HepG2 (cell line): Measurements from ENCODE around the gene STK39. TPM values are rescaled to one million over a fixed set of nuclear protein-coding genes. Genes with fewer than 3 reads are reported as not detected.

Experiments used
- AGO1 ChIP-seq: fragments of 200-400 bp; formaldehyde crosslinking; IDR thresholded peaks from 2 replicates; pipeline ENCODE4 v1.6.1; 2017; ENCODE audit warnings: mild to moderate bottlenecking, low read depth, low read length, moderate library complexity; ENCODE audit not compliant: poor library complexity, severe bottlenecking
- GABPA ChIP-seq, 2 experiments: IDR thresholded peaks; 2 replicates each; pipeline ENCODE4 v1.6.1; 2011 to 2016; ENCODE audit warnings: low read depth in 2 of 2, low read length in 1 of 2, missing biosample characterization in 1 of 2, missing genetic modification characterization in 1 of 2
- HMG20B ChIP-seq: conservative IDR thresholded peaks from 2 replicates; pipeline ENCODE4 v1.6.1; 2016; ENCODE audit warnings: missing genetic modification reagents, missing compliant biosample characterization
- IKZF1 ChIP-seq: fragments of 450-650 bp; IDR thresholded peaks from 2 replicates; pipeline ENCODE4 v1.7.1; 2016
- ISL2 ChIP-seq: sonication (generic); formaldehyde crosslinking; IDR thresholded peaks from 2 replicates; pipeline ENCODE4 v1.5.0; 2020; ENCODE audit warnings: missing genetic modification reagents
- REPIN1 ChIP-seq: sonication (generic); formaldehyde crosslinking; IDR thresholded peaks from 2 replicates; pipeline ENCODE4 v1.8.0; 2022; ENCODE audit warnings: missing genetic modification reagents, low read depth, mild to moderate bottlenecking, borderline replicate concordance
- YEATS4 ChIP-seq: sonication (generic); formaldehyde crosslinking; IDR thresholded peaks from 2 replicates; pipeline ENCODE4 v1.4.0; 2020; ENCODE audit warnings: missing genetic modification reagents, borderline replicate concordance
- ZBTB7B ChIP-seq: sonication (generic); formaldehyde crosslinking; IDR thresholded peaks from 2 replicates; pipeline ENCODE4 v1.4.0; 2020; ENCODE audit warnings: missing genetic modification reagents
- ZNF260 ChIP-seq: sonication (generic); formaldehyde crosslinking; IDR thresholded peaks from 2 replicates; pipeline ENCODE4 v1.4.0; 2020; ENCODE audit warnings: missing genetic modification reagents, low read depth, mild to moderate bottlenecking, borderline replicate concordance
- ZNF776 ChIP-seq: sonication (generic); formaldehyde crosslinking; IDR thresholded peaks from 2 replicates; pipeline ENCODE4 v1.4.0; 2020; ENCODE audit warnings: mild to moderate bottlenecking, missing genetic modification reagents
- polyA plus RNA-seq, 8 experiments: library from polyadenylated mRNA; depleted of rRNA in 3 of 8; stranded (reverse) in 7 of 8; unstranded in 1 of 8; fragments of >200 nt; fragmentation: Illumina TruSeq in 4 of 8; extraction: Trizol in 4 of 8; gene quantifications; 2 replicates each; pipeline versions ENCODE4 v1.2.1 to v1.2.3, GENCODE V29; 2011 to 2016; ENCODE audit warnings: low read depth in 4 of 8, missing spikeins in 1 of 8, mixed read lengths in 1 of 8; ENCODE audit not compliant: insufficient read depth in 1 of 8
- total RNA-seq, 5 experiments: library from RNA; depleted of rRNA; stranded (reverse); fragments of >200 nt; fragmentation: Illumina TruSeq; extraction: Trizol; gene quantifications; 2 replicates each; pipeline ENCODE4 v1.2.3, GENCODE V29; 2016; ENCODE audit warnings: low read depth in 1 of 5
- TF ChIP-seq, protein P1 (sequence below): sonication (generic); formaldehyde crosslinking; IDR thresholded peaks from 2 replicates; pipeline ENCODE4 v1.5.1; 2020; ENCODE audit warnings: missing genetic modification reagents, mild to moderate bottlenecking, borderline replicate concordance
- TF ChIP-seq, protein P2 (sequence below): sonication (generic); formaldehyde crosslinking; IDR thresholded peaks from 2 replicates; pipeline ENCODE4 v1.4.0; 2020; ENCODE audit warnings: mild to moderate bottlenecking, missing genetic modification reagents
- TF ChIP-seq, protein P3 (sequence below): sonication (generic); formaldehyde crosslinking; IDR thresholded peaks from 2 replicates; pipeline ENCODE4 v1.5.0; 2020; ENCODE audit warnings: mild to moderate bottlenecking, missing genetic modification reagents
- TF ChIP-seq, protein P4 (sequence below): IDR thresholded peaks from 2 replicates; pipeline ENCODE4 v1.6.1; 2016; ENCODE audit warnings: missing biosample characterization, missing genetic modification reagents, low read depth
- TF ChIP-seq, protein P5 (sequence below): sonication (generic); formaldehyde crosslinking; IDR thresholded peaks from 2 replicates; pipeline ENCODE4 v1.5.1; 2020; ENCODE audit warnings: mild to moderate bottlenecking, missing genetic modification reagents
- TF ChIP-seq, protein P6 (sequence below): sonication (generic); formaldehyde crosslinking; IDR thresholded peaks from 2 replicates; pipeline ENCODE4 v1.8.0; 2022; ENCODE audit warnings: mild to moderate bottlenecking, missing genetic modification reagents; ENCODE audit not compliant: insufficient replicate concordance

The STK39 gene
- total and polyA plus RNA-seq, 2 of the 13 experiments (the other 11 are each of a cell fraction or from before 2014, with no cell fraction given) = 27.3 to 38.4 TPM

DNA sequence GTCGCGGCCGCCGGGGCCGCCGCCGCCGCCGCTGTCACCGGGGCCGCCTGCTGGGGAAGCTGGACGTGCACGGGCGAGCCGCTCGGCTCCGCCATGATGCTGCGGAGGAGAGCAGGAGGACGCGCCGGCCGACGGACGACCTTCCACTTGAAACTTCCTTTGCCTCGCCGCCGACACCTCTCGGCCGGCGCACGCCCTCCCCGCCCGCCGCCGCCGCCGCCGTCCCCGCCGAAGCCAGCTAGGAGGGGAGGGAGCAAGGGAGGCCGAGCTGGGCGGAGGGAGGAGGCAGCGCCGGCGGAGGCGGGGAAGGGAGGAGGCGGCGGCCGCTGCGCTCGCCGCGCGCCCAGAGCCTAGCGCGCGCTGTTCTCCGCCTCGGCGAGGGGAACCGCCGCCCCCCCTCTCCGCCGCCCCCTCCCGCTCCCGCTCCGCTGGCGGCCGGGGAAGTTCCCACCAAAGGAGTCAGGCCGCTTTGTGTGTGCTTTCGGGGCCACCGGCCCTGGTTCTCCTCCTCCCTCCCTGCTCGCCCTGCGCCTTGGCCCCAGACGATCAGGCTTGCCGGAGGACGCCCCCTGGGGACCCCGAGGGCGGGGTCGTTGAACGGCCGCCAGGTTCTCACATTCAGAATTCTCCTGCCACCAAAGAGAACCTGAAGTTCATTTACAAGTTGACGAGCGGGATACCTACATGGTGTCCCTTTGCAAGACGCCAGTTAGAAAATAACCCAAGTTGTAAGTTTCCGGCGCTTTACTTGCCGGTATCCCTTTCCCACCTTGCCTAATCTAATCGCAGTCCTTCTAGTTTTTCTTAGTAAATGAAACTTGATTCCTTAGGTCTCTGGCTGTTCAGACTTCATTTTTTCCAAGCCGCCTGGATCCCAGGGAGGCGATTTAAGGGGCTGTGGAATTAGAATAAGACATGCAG lies at the start of gene STK39 (continued):
- TF ChIP-seq, protein P1, sequence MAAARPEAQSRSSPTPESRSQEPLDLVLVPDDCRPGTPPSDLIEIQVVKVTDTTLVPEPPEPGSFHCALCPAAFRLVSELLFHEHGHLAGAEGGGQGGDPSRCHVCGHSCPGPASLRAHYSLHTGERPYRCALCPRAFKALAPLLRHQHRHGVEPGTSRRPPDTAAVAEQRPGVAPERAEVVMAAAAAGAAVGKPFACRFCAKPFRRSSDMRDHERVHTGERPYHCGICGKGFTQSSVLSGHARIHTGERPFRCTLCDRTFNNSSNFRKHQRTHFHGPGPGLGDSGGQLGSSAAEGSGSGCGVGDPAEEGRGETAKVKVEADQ (CRISPR knock-in tag) = 0 out of 2 replicates have a peak, but pooled peaks have one; percentile 40
- TF ChIP-seq, protein P2, sequence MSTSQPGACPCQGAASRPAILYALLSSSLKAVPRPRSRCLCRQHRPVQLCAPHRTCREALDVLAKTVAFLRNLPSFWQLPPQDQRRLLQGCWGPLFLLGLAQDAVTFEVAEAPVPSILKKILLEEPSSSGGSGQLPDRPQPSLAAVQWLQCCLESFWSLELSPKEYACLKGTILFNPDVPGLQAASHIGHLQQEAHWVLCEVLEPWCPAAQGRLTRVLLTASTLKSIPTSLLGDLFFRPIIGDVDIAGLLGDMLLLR (CRISPR knock-in tag) = 0 out of 2 replicates have a peak, but pooled peaks have one; percentile 20
- TF ChIP-seq YEATS4 (peak; percentile 62; the same call in 1 of the 2 replicates), ZNF260 (no peak), IKZF1 (no peak), REPIN1 (CRISPR knock-in tag) (peak; percentile 85; the same call in 1 of the 2 replicates), GABPA (IDR thresholded peaks at IDR 0.05; ENCODE audit: low read depth, low read length) (no peak), GABPA (CRISPR knock-in tag; IDR thresholded peaks at IDR 0.05; ENCODE audit: low read depth) (no peak), ZBTB7B (CRISPR knock-in tag) (peak; percentile 99), ZNF776 (CRISPR knock-in tag) (0 out of 2 replicates have a peak, but pooled peaks have one; percentile 57), ISL2 (CRISPR knock-in tag) (0 out of 2 replicates have a peak, but pooled peaks have one; percentile 16), AGO1 (no peak), HMG20B (CRISPR knock-in tag) (0 out of 2 replicates have a peak, but pooled peaks have one; percentile 23)
- TF ChIP-seq, protein P3, sequence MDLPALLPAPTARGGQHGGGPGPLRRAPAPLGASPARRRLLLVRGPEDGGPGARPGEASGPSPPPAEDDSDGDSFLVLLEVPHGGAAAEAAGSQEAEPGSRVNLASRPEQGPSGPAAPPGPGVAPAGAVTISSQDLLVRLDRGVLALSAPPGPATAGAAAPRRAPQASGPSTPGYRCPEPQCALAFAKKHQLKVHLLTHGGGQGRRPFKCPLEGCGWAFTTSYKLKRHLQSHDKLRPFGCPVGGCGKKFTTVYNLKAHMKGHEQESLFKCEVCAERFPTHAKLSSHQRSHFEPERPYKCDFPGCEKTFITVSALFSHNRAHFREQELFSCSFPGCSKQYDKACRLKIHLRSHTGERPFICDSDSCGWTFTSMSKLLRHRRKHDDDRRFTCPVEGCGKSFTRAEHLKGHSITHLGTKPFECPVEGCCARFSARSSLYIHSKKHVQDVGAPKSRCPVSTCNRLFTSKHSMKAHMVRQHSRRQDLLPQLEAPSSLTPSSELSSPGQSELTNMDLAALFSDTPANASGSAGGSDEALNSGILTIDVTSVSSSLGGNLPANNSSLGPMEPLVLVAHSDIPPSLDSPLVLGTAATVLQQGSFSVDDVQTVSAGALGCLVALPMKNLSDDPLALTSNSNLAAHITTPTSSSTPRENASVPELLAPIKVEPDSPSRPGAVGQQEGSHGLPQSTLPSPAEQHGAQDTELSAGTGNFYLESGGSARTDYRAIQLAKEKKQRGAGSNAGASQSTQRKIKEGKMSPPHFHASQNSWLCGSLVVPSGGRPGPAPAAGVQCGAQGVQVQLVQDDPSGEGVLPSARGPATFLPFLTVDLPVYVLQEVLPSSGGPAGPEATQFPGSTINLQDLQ (CRISPR knock-in tag) = peak; percentile 81; the same call in 1 of the 2 replicates
- TF ChIP-seq, protein P4, sequence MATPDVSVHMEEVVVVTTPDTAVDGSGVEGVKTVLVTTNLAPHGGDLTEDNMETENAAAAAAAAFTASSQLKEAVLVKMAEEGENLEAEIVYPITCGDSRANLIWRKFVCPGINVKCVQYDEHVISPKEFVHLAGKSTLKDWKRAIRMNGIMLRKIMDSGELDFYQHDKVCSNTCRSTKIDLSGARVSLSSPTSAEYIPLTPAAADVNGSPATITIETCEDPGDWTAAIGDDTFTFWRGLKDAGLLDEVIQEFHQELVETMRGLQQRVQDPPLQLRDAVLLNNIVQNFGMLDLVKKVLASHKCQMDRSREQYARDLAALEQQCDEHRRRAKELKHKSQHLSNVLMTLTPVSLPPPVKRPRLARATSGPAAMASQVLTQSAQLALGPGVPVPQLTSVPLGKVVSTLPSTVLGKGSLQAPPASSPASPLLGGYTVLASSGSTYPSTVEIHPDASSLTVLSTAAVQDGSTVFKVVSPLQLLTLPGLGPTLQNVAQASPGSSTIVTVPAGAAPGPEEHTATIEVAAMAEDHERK (CRISPR knock-in tag) = no peak
- TF ChIP-seq, protein P5, sequence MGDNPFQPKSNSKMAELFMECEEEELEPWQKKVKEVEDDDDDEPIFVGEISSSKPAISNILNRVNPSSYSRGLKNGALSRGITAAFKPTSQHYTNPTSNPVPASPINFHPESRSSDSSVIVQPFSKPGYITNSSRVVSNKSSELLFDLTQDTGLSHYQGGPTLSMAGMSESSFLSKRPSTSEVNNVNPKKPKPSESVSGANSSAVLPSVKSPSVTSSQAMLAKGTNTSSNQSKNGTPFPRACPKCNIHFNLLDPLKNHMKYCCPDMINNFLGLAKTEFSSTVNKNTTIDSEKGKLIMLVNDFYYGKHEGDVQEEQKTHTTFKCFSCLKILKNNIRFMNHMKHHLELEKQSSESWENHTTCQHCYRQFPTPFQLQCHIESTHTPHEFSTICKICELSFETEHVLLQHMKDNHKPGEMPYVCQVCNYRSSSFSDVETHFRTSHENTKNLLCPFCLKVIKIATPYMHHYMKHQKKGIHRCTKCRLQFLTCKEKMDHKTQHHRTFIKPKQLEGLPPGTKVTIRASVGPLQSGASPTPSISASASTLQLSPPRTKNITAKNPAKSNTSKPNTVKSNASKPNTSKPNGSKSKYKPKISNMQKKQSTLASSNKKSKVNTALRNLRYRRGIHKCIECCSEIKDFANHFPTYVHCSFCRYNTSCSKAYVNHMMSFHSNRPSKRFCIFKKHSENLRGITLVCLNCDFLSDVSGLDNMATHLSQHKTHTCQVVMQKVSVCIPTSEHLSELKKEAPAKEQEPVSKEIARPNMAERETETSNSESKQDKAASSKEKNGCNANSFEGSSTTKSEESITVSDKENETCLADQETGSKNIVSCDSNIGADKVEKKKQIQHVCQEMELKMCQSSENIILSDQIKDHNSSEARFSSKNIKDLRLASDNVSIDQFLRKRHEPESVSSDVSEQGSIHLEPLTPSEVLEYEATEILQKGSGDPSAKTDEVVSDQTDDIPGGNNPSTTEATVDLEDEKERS (CRISPR knock-in tag) = 0 out of 2 replicates have a peak, but pooled peaks have one; percentile 59
- TF ChIP-seq, protein P6, sequence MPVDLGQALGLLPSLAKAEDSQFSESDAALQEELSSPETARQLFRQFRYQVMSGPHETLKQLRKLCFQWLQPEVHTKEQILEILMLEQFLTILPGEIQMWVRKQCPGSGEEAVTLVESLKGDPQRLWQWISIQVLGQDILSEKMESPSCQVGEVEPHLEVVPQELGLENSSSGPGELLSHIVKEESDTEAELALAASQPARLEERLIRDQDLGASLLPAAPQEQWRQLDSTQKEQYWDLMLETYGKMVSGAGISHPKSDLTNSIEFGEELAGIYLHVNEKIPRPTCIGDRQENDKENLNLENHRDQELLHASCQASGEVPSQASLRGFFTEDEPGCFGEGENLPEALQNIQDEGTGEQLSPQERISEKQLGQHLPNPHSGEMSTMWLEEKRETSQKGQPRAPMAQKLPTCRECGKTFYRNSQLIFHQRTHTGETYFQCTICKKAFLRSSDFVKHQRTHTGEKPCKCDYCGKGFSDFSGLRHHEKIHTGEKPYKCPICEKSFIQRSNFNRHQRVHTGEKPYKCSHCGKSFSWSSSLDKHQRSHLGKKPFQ (CRISPR knock-in tag) = peak; percentile 78
